IMR-90 (cell line): ENCODE results near the gene PPP3CA. TPM values are rescaled to one million over a fixed set of nuclear protein-coding genes. Genes with fewer than 3 reads are reported as not detected.

Experiments used
- ATAC-seq: fragments of 200-7000 bp; cut with Tn5 transposase; 2 replicates; pipeline ENCODE4 v1.9.1; 2020; ENCODE audit warnings: low read depth, mild to moderate bottlenecking, moderate library complexity
- BruUV-seq: library from RNA; stranded (reverse); fragments of 400-500 nt; replicated peaks from 2 replicates; lab custom pipeline; 2021; lab: Mats Ljungman, UMichigan
- CTCF ChIA-PET: fragments of 300-600 bp; formaldehyde crosslinking; extraction: SDS; loops from one replicate; lab custom pipeline; 2021; ENCODE audit warnings: antibody characterized with exemption; lab: Yijun Ruan, JAX
- POLR2A ChIA-PET: fragments of 300-600 bp; sonication (Branson Sonifier 250); formaldehyde crosslinking; loops from one replicate; lab custom pipeline; 2022; ENCODE audit warnings: antibody characterized with exemption; ENCODE audit not compliant: unreplicated experiment; lab: Charles Lee
- DNase-seq: peaks from one replicate; pipeline ENCODE4 v3.0.0; 2013
- H2AFZ ChIP-seq: replicated peaks from 2 replicates; pipeline ENCODE3; 2013; ENCODE audit warnings: low read length, mild to moderate bottlenecking; ENCODE audit not compliant: poor library complexity
- H2AK5ac ChIP-seq: 2 replicates; pipeline ENCODE4 v1.6.1; 2013; ENCODE audit warnings: low read depth, low read length, inconsistent platforms
- H2AK9ac ChIP-seq: replicated peaks from 2 replicates; pipeline ENCODE3; 2013; ENCODE audit warnings: mild to moderate bottlenecking, low read depth, low read length, moderate library complexity; ENCODE audit not compliant: poor library complexity
- H2BK120ac ChIP-seq: 2 replicates; pipeline ENCODE4 v1.6.1; 2013; ENCODE audit warnings: low read depth, low read length, inconsistent platforms
- H2BK15ac ChIP-seq: 3 replicates; pipeline ENCODE4 v1.6.1; 2013; ENCODE audit warnings: low read depth, low read length, inconsistent platforms
- H2BK20ac ChIP-seq: 2 replicates; pipeline ENCODE4 v1.6.1; 2013; ENCODE audit warnings: low read depth, mild to moderate bottlenecking, inconsistent platforms, low read length, moderate library complexity
- H2BK5ac ChIP-seq: 2 replicates; pipeline ENCODE4 v1.6.1; 2013; ENCODE audit warnings: mild to moderate bottlenecking, low read depth, low read length, inconsistent platforms; ENCODE audit not compliant: poor library complexity, severe bottlenecking
- H3K14ac ChIP-seq: replicated peaks from 2 replicates; pipeline ENCODE4 v1.6.1; 2013; ENCODE audit warnings: low read depth, low read length, inconsistent platforms
- H3K18ac ChIP-seq: 2 replicates; pipeline ENCODE4 v1.6.1; 2013; ENCODE audit warnings: low read depth, low read length, control low read depth
- H3K23ac ChIP-seq: 2 replicates; pipeline ENCODE4 v1.6.1; 2013; ENCODE audit warnings: low read depth, low read length, inconsistent platforms
- H3K27ac ChIP-seq: 2 replicates; pipeline ENCODE4 v1.5.1; 2013; ENCODE audit warnings: mild to moderate bottlenecking, control low read depth, low read length; ENCODE audit not compliant: insufficient read depth
- H3K27me3 ChIP-seq: 2 replicates; pipeline ENCODE4 v1.6.1; 2013; ENCODE audit warnings: low read length; ENCODE audit not compliant: control insufficient read depth, insufficient read depth
- H3K36me3 ChIP-seq: 2 replicates; pipeline ENCODE4 v1.6.1; 2013; ENCODE audit warnings: low read length, mixed read lengths; ENCODE audit not compliant: control insufficient read depth, insufficient read depth
- H3K4ac ChIP-seq: 2 replicates; pipeline ENCODE4 v1.6.1; 2013; ENCODE audit warnings: low read depth, low read length, inconsistent platforms
- H3K4me1 ChIP-seq: 2 replicates; pipeline ENCODE4 v1.6.1; 2013; ENCODE audit warnings: low read length, mixed read lengths; ENCODE audit not compliant: control insufficient read depth, insufficient read depth
- H3K4me2 ChIP-seq: 2 replicates; pipeline ENCODE4 v1.6.1; 2013; ENCODE audit warnings: low read depth, mild to moderate bottlenecking, control low read depth, low read length, moderate library complexity
- H3K4me3 ChIP-seq: 2 replicates; pipeline ENCODE4 v1.5.1; 2013; ENCODE audit warnings: low read depth, mild to moderate bottlenecking, control low read depth, low read length, moderate library complexity; ENCODE audit not compliant: insufficient read depth
- H3K56ac ChIP-seq: 2 replicates; pipeline ENCODE4 v1.6.1; 2013; ENCODE audit warnings: low read length, inconsistent platforms; ENCODE audit not compliant: insufficient read depth; ENCODE audit errors: extremely low read depth
- H3K79me1 ChIP-seq, 2 experiments: 2 replicates each; pipeline ENCODE4 v1.6.1; 2013; ENCODE audit warnings: low read length in 2 of 2, inconsistent platforms in 1 of 2, low read depth in 1 of 2
- H3K9ac ChIP-seq: 2 replicates; pipeline ENCODE4 v1.6.1; 2013; ENCODE audit warnings: low read depth, low read length, control low read depth
- H3K9me1 ChIP-seq: 2 replicates; pipeline ENCODE4 v1.6.1; 2013; ENCODE audit warnings: low read length, inconsistent platforms; ENCODE audit not compliant: insufficient read depth
- H3K9me3 ChIP-seq: 2 replicates; pipeline ENCODE4 v1.6.1; 2013; ENCODE audit warnings: low read length; ENCODE audit not compliant: control insufficient read depth, insufficient read depth
- H4K20me1 ChIP-seq: 2 replicates; pipeline ENCODE4 v1.6.1; 2013; ENCODE audit warnings: low read length, inconsistent platforms; ENCODE audit not compliant: insufficient read depth
- H4K5ac ChIP-seq: 2 replicates; pipeline ENCODE4 v1.6.1; 2013; ENCODE audit warnings: mild to moderate bottlenecking, low read depth, low read length, control low read depth
- H4K8ac ChIP-seq, 2 experiments: 2 replicates each; pipeline ENCODE4 v1.6.1; 2013; ENCODE audit warnings: low read depth in 2 of 2, low read length in 2 of 2, control low read depth in 1 of 2, inconsistent platforms in 1 of 2
- H4K91ac ChIP-seq: 2 replicates; pipeline ENCODE4 v1.6.1; 2013; ENCODE audit warnings: low read depth, low read length, inconsistent platforms; ENCODE audit not compliant: insufficient read depth
- BHLHE40 ChIP-seq: fragments of 150-350 bp; IDR thresholded peaks from 2 replicates; pipeline ENCODE4 v1.6.1; 2016; ENCODE audit warnings: mild to moderate bottlenecking, low read depth, low read length
- CEBPB ChIP-seq: IDR thresholded peaks from 2 replicates; pipeline ENCODE4 v1.6.1; 2012; ENCODE audit warnings: low read depth, low read length, improper control_type of control experiment
- CHD1 ChIP-seq: IDR thresholded peaks from 2 replicates; pipeline ENCODE4 v1.6.1; 2012; ENCODE audit warnings: low read depth, low read length, improper control_type of control experiment
- CTCF ChIP-seq: conservative IDR thresholded peaks from 2 replicates; pipeline ENCODE4 v1.5.1; 2012; ENCODE audit warnings: mild to moderate bottlenecking, low read depth, low read length, improper control_type of control experiment
- ELK1 ChIP-seq: fragments of 150-350 bp; IDR thresholded peaks from 2 replicates; pipeline ENCODE4 v1.6.1; 2016; ENCODE audit warnings: low read depth, mild to moderate bottlenecking, low read length, moderate library complexity, borderline replicate concordance
- FOS ChIP-seq: fragments of 150-350 bp; IDR thresholded peaks from 2 replicates; pipeline ENCODE4 v1.6.1; 2016; ENCODE audit warnings: low read depth, low read length
- MAFK ChIP-seq: IDR thresholded peaks from 2 replicates; pipeline ENCODE4 v1.6.1; 2012; ENCODE audit warnings: low read depth, low read length, improper control_type of control experiment
- MAZ ChIP-seq: IDR thresholded peaks from 2 replicates; pipeline ENCODE4 v1.6.1; 2012; ENCODE audit warnings: low read depth, mild to moderate bottlenecking, low read length, improper control_type of control experiment, moderate library complexity, borderline replicate concordance
- MXI1 ChIP-seq: IDR thresholded peaks from 2 replicates; pipeline ENCODE4 v1.6.1; 2012; ENCODE audit warnings: low read depth, mild to moderate bottlenecking, low read length, moderate library complexity, borderline replicate concordance
- NFE2L2 ChIP-seq: fragments of 150-350 bp; IDR thresholded peaks from 2 replicates; pipeline ENCODE4 v1.6.1; 2016; ENCODE audit warnings: low read depth, mild to moderate bottlenecking, low read length
- POLR2A ChIP-seq: IDR thresholded peaks from 2 replicates; pipeline ENCODE4 v1.6.1; 2012; ENCODE audit warnings: mild to moderate bottlenecking, low read depth, low read length
- RAD21 ChIP-seq: IDR thresholded peaks from 2 replicates; pipeline ENCODE4 v1.6.1; 2012; ENCODE audit warnings: low read length, improper control_type of control experiment
- RCOR1 ChIP-seq: IDR thresholded peaks from 2 replicates; pipeline ENCODE4 v1.6.1; 2012; ENCODE audit warnings: mild to moderate bottlenecking, low read length, improper control_type of control experiment; ENCODE audit not compliant: insufficient replicate concordance
- RFX5 ChIP-seq: IDR thresholded peaks from 2 replicates; pipeline ENCODE4 v1.8.0; 2012; ENCODE audit warnings: low read depth, mild to moderate bottlenecking, low read length, moderate library complexity
- SMC3 ChIP-seq: fragments of 150-350 bp; IDR thresholded peaks from 2 replicates; pipeline ENCODE4 v1.6.1; 2016; ENCODE audit warnings: low read depth, mild to moderate bottlenecking, antibody characterized with exemption, low read length, moderate library complexity
- USF2 ChIP-seq: fragments of 150-350 bp; IDR thresholded peaks from 2 replicates; pipeline ENCODE4 v1.6.1; 2017; ENCODE audit warnings: mild to moderate bottlenecking, antibody characterized with exemption, low read length, low read depth
- dilution Hi-C: fragments of 300-500 bp; cut with HindIII; formaldehyde crosslinking; loops from one replicate; pipeline ENCODE4 v1.14.3; 2018; ENCODE audit warnings: low sequenced_read_pairs; ENCODE audit not compliant: unreplicated experiment
- in situ Hi-C: fragments of 300-500 bp; cut with MboI; formaldehyde crosslinking; loops from 3 replicates; pipeline ENCODE4 v1.14.3; 2019; ENCODE audit warnings: low sequenced_read_pairs, inconsistent platforms, mixed read lengths
- intact Hi-C: fragments of 100-400 bp; cut with micrococcal nuclease; formaldehyde crosslinking; loops from 2 replicates; pipeline ENCODE4 v1.10.0; 2022
- polyA plus RNA-seq, 3 experiments: library from polyadenylated mRNA; depleted of rRNA; stranded (reverse); fragments of >200 nt; gene quantifications; 2 replicates each; pipeline ENCODE4 v1.2.3, GENCODE V29; 2012; ENCODE audit warnings: low replicate concordance in 1 of 3
- total RNA-seq: library from RNA; depleted of rRNA; stranded (reverse); fragments of >200 nt; gene quantifications from 2 replicates; pipeline ENCODE4 v1.2.3, GENCODE V29; 2012

Gene PPP3CA
- total and polyA plus RNA-seq, 2 of the 4 experiments (the other 2 are of a cell fraction), result 14.5 to 48.6 TPM

- H2AFZ ChIP-seq, result no peak overlapping the region
- intact Hi-C loops (no loop called here), dilution Hi-C loops (no loop called here), in situ Hi-C loops (no loop called here)
- H3K36me3 ChIP-seq, result no peaks in the 10 kb centered on the region
- BruUV-seq, result no TSS peak
- H3K4me1 ChIP-seq, result no peaks in the 10 kb centered on the region
- no peaks in the 10 kb centered on the region for H3K9me1 ChIP-seq
- no peak overlapping the region for H2BK20ac ChIP-seq
- no peak overlapping the region for H4K8ac ChIP-seq
- no peak overlapping the region for H3K23ac ChIP-seq
- no peak overlapping the region for H2BK120ac ChIP-seq
- no peak overlapping the region for H3K4me2 ChIP-seq
- no peak overlapping the region for H3K18ac ChIP-seq
- no peak overlapping the region for H2AK5ac ChIP-seq
- DNase-seq (peak; percentile 11), ATAC-seq (no peak)
- no peak overlapping the region for H4K91ac ChIP-seq
- H3K4me3 ChIP-seq, result no peak overlapping the region
- no peak overlapping the region for H2AK9ac ChIP-seq
- no peak overlapping the region for H3K14ac ChIP-seq
- peaks cover 5 to 16% of the 10 kb centered on the region in 2 experiments for H3K79me1 ChIP-seq
- H2BK5ac ChIP-seq, result no peak overlapping the region
- H3K27ac ChIP-seq, result no peak overlapping the region
- no peak overlapping the region for H3K9ac ChIP-seq
- H2BK15ac ChIP-seq, result no peak overlapping the region
- H3K56ac ChIP-seq, result no peak overlapping the region
- ChIA-PET CTCF (no interaction called here), POLR2A (no interaction called here)
- no peak overlapping the region for H4K5ac ChIP-seq
- H4K20me1 ChIP-seq, result no peaks in the 10 kb centered on the region; the same call in 1 of the 2 replicates
- no peak for TF ChIP-seq CHD1
- no peak for TF ChIP-seq RCOR1
- TF ChIP-seq NFE2L2, result no peak
- no peak for TF ChIP-seq MAFK
- TF ChIP-seq RFX5, result no peak
- no peak for TF ChIP-seq MXI1
- TF ChIP-seq USF2, result no peak
- TF ChIP-seq ELK1, result no peak
- TF ChIP-seq CTCF, result no peak
- TF ChIP-seq SMC3, result no peak
- no peak for TF ChIP-seq RAD21
- no peak for TF ChIP-seq MAZ
- TF ChIP-seq FOS, result no peak
- no peak for TF ChIP-seq BHLHE40
- no peak for TF ChIP-seq CEBPB
- TF ChIP-seq POLR2A, result no peak
- H3K9me3 ChIP-seq, result no peaks in the 10 kb centered on the region
- no peaks in the 10 kb centered on the region for H3K27me3 ChIP-seq
- no peak overlapping the region for H3K4ac ChIP-seq
Measured at GRCh38 chr4:101145021-101145420, 202.3 kb downstream of the PPP3CA start.
